KMS-11 (cell line): ENCODE measurements around the gene MICAL3.

Experiments
- H2AFZ ChIP-seq: fragments of 200-600 bp; sonication (generic); 2 replicates; pipeline ENCODE4 v1.6.1; 2016; ENCODE audit warnings: antibody characterized with exemption, mixed run types, low read depth
- H3K27ac ChIP-seq: fragments of 200-600 bp; sonication (generic); 2 replicates; pipeline ENCODE4 v1.6.1; 2016; ENCODE audit warnings: mild to moderate bottlenecking, mixed run types
- H3K27me3 ChIP-seq: fragments of 200-600 bp; sonication (generic); 2 replicates; pipeline ENCODE4 v1.6.1; 2017; ENCODE audit warnings: mild to moderate bottlenecking, low read depth, mixed run types, moderate library complexity; ENCODE audit not compliant: insufficient read depth
- H3K36me3 ChIP-seq: fragments of 200-600 bp; sonication (generic); 2 replicates; pipeline ENCODE4 v1.6.1; 2017; ENCODE audit warnings: mild to moderate bottlenecking, mixed run types; ENCODE audit not compliant: insufficient read depth
- H3K4me1 ChIP-seq: fragments of 200-600 bp; sonication (generic); 2 replicates; pipeline ENCODE4 v1.6.1; 2016; ENCODE audit warnings: mild to moderate bottlenecking, low read depth, mixed run types; ENCODE audit not compliant: poor library complexity, severe bottlenecking
- H3K4me2 ChIP-seq: fragments of 200-600 bp; sonication (generic); 2 replicates; pipeline ENCODE4 v1.7.0; 2016; ENCODE audit warnings: mild to moderate bottlenecking, mixed run types
- H3K4me3 ChIP-seq: fragments of 200-600 bp; sonication (generic); IDR thresholded peaks from 2 replicates; pipeline ENCODE4 v1.6.1; 2017; ENCODE audit warnings: low read depth, low read length, mixed read lengths; ENCODE audit not compliant: insufficient read depth
- H3K79me2 ChIP-seq: fragments of 200-600 bp; sonication (generic); 2 replicates; pipeline ENCODE4 v1.6.1; 2016; ENCODE audit warnings: low read depth, mixed run types; ENCODE audit not compliant: insufficient read depth
- H3K9ac ChIP-seq: fragments of 200-600 bp; sonication (generic); 2 replicates; pipeline ENCODE4 v1.6.1; 2016; ENCODE audit warnings: mild to moderate bottlenecking, mixed run types
- H4K20me1 ChIP-seq: fragments of 200-600 bp; sonication (generic); 2 replicates; pipeline ENCODE4 v1.6.1; 2016; ENCODE audit warnings: mild to moderate bottlenecking, mixed run types; ENCODE audit not compliant: insufficient read depth
- TF ChIP-seq, protein P1 (sequence below): fragments of 200-600 bp; sonication (generic); conservative IDR thresholded peaks from 2 replicates; pipeline ENCODE4 v1.6.1; 2017; ENCODE audit warnings: low read depth, mild to moderate bottlenecking, antibody characterized with exemption, low read length, moderate library complexity, mixed read lengths

Gene MICAL3

DNA sequence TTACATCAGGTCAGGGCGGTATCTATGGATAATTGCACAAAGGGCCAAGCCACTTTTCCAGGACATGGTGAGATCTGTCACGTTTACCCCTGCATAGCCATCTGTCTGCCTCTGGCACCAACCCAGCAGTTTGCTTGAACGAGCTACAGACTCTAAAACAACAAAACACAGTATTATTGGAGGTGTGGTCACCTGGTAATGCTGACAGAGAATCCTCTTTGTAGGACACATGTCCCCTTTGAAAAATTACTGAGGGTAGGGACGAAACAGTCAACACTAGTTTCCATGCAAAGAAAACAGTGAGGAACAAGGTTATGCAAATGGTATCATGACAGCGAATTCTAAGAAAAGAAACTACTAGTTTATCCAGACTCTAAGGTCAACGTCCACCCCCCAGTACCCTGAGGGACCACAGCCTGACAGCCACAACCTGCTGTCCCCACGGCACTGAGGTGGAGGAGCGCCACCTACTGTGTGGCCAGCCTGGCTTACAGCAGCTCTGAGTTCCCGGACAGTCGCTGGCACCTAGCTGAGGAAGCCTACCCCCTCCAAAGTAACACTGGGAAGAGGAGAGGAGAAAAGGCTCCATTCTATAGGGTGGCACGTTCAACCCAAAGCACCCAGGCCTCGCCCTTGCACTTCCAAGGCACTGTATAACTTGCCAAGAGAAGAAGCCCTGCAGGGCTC lies 132.7 kb downstream of the MICAL3 start:
- H3K36me3 ChIP-seq: no peaks in the 10 kb centered on the region; the same call in 1 of the 2 replicates
- peaks cover 2% of the 10 kb centered on the region for H3K4me1 ChIP-seq
- H2AFZ ChIP-seq: no peak overlapping the region
- H3K4me2 ChIP-seq: no peak overlapping the region
- H4K20me1 ChIP-seq: no peaks in the 10 kb centered on the region
- TF ChIP-seq, protein P1, sequence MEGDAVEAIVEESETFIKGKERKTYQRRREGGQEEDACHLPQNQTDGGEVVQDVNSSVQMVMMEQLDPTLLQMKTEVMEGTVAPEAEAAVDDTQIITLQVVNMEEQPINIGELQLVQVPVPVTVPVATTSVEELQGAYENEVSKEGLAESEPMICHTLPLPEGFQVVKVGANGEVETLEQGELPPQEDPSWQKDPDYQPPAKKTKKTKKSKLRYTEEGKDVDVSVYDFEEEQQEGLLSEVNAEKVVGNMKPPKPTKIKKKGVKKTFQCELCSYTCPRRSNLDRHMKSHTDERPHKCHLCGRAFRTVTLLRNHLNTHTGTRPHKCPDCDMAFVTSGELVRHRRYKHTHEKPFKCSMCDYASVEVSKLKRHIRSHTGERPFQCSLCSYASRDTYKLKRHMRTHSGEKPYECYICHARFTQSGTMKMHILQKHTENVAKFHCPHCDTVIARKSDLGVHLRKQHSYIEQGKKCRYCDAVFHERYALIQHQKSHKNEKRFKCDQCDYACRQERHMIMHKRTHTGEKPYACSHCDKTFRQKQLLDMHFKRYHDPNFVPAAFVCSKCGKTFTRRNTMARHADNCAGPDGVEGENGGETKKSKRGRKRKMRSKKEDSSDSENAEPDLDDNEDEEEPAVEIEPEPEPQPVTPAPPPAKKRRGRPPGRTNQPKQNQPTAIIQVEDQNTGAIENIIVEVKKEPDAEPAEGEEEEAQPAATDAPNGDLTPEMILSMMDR: 0 out of 2 replicates have a peak, but pooled peaks have one; percentile 20
- H3K9ac ChIP-seq: no peak overlapping the region
- no peak overlapping the region for H3K27ac ChIP-seq
- H3K27me3 ChIP-seq: no peaks in the 10 kb centered on the region
- H3K79me2 ChIP-seq: no peaks in the 10 kb centered on the region
- H3K4me3 ChIP-seq: no peak overlapping the region

GRCh38 chr22:17890892-17891291 lies 133.5 kb downstream of the MICAL3 start:
- Histone ChIP-seq H3K4me1 (no peaks in the 10 kb centered on the region), H2AFZ (no peak overlapping the region), H3K36me3 (no peaks in the 10 kb centered on the region; the same call in 1 of the 2 replicates), H3K9ac (no peak overlapping the region), H3K79me2 (no peaks in the 10 kb centered on the region), H3K4me2 (no peak overlapping the region), H3K27ac (no peak overlapping the region), H4K20me1 (no peaks in the 10 kb centered on the region), H3K27me3 (no peaks in the 10 kb centered on the region), H3K4me3 (no peak overlapping the region)
- TF ChIP-seq, protein P1: no peak

DNA sequence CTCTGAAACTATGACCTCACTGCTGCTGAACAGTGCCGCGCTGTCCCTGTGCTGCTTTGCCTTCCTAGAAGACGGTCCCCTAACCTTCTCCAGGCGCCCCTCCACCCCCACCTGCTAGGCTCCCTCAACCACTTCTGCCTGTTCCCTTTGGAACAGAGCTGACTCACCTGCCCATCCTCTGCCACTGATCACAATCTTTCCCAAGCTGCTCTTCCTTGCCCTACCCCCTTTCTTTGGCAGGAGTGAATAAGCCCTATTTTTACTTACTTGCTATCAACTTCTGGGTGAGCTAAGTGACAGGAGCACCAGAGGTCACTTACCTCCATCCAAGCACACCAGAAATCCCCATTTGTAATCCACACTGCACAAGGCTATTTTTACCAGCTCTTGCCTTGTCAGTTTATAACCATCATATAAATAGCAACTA lies 134.1 kb downstream of the MICAL3 start:
- no peak overlapping the region for H2AFZ ChIP-seq
- H3K4me3 ChIP-seq: no peak overlapping the region
- no peaks in the 10 kb centered on the region for H3K79me2 ChIP-seq
- no peak overlapping the region for H3K4me2 ChIP-seq
- H3K27ac ChIP-seq: no peak overlapping the region
- TF ChIP-seq, protein P1: no peak
- no peaks in the 10 kb centered on the region; the same call in 1 of the 2 replicates for H3K36me3 ChIP-seq
- H3K4me1 ChIP-seq: no peaks in the 10 kb centered on the region
- no peaks in the 10 kb centered on the region for H3K27me3 ChIP-seq
- H4K20me1 ChIP-seq: no peaks in the 10 kb centered on the region
- H3K9ac ChIP-seq: no peak overlapping the region

- TF ChIP-seq, protein P1: no peak
Observed at GRCh38 chr22:17888855-17889254, 135.5 kb downstream of the MICAL3 start.

More at GRCh38 chr22:17888855-17889254, 135.5 kb downstream of the MICAL3 start:
- H3K27ac ChIP-seq: no peak overlapping the region
- H3K4me1 ChIP-seq: no peaks in the 10 kb centered on the region
- no peak overlapping the region for H2AFZ ChIP-seq
- H3K36me3 ChIP-seq: no peaks in the 10 kb centered on the region; the same call in 1 of the 2 replicates
- no peak overlapping the region for H3K9ac ChIP-seq
- H3K27me3 ChIP-seq: no peaks in the 10 kb centered on the region
- H3K4me3 ChIP-seq: no peak overlapping the region
- no peaks in the 10 kb centered on the region for H3K79me2 ChIP-seq
- H3K4me2 ChIP-seq: no peak overlapping the region
- H4K20me1 ChIP-seq: no peaks in the 10 kb centered on the region
